Stimulated activated CD4-positive, alpha-beta T cell treated with anti-CD3 and anti-CD28 coated beads, Interleukin-1b, Interleukin-23, amount 100 ng/mL, for 48 hours (primary cell): ENCODE measurements around the gene CLEC11A.
"Not testable (repeated sequence)": the region's sequence is repeated elsewhere in the genome, so short reads cannot be mapped to it uniquely, and the experiment has no call there.

Source experiments
- DNase-seq: peaks from one replicate; pipeline ENCODE4 v3.0.0-alpha.2; 2020

CLEC11A gene

DNA sequence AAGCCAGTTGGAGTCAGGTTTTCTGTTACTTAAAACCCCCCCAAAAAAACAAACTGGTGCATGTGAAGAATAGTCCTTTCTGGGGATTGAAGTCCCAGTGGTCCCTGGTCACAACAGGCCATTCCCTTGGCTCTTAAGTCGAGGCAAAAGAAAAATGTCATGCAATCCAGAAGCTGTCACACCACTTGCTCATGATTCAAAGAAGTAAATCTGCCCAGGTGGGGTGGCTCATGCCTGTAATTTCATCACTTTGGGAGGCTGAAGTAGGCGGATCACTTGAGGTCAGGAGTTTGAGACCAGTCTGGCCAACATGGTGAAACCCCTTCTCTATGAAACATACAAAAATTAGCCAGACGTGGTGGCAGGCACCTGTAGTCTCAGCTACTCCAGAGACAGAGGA is 38.3 kb downstream of the CLEC11A start:
- DNase-seq, result not testable (repeated sequence)

DNA sequence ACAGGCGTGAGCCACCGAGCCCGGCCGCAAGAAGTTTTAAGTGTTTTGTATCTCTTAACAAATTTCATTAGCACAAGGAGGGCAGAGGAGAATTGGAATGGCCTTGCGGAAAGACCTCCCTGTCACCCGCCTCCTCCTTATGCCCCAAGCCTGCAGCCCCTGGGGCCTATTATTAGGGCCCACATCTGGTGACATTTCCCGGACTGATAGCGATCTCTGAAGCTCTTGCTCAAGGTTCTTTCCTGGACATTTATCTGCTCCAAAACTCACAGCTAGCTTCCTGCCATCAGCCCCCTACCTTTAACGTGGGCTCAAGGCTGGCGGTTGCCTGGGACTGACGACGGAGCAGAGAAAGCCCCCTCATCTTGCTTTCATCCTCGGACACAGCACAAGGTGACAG is 40.4 kb downstream of the CLEC11A start:
- DNase-seq, result not testable (repeated sequence)

DNA sequence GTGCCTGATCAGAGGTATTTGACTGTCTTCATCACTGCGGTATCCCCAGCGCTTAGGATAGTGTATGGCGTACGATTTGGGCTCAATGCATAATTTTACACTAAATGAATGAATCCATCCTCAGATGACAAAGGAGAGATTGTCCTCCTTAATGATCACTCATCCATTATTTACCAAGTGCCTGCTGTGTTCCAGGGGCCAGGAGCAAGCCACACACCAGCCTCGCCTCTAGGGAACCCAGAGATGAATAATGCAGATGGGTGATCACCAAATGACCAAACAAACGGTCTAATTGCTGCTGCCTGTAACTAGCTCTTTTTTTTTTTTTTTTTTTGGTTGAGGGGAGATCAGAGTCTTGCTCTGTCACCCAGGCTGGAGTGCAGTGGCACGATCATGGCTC is 41.2 kb downstream of the CLEC11A start:
- no peak for DNase-seq

DNA sequence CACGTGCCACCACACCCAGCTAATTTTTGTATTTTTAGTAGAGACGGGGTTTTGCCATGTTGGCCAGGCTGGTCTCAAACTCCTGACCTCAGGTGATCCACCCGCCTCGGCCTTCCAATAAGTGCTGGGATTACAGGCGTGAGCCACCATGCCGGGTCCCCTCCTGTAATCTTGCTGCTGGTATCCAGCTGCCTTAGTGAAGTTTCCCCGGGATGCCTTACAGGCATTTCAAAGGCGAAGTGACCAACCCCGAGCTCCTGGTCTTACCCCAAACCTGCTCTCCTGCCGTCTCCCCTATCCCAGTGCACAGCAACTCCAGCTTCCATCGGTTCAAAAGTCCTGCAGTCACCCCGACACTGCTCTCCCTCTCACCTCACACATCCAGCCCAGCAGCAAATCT is 43.6 kb downstream of the CLEC11A start:
- not testable (repeated sequence) for DNase-seq

DNA sequence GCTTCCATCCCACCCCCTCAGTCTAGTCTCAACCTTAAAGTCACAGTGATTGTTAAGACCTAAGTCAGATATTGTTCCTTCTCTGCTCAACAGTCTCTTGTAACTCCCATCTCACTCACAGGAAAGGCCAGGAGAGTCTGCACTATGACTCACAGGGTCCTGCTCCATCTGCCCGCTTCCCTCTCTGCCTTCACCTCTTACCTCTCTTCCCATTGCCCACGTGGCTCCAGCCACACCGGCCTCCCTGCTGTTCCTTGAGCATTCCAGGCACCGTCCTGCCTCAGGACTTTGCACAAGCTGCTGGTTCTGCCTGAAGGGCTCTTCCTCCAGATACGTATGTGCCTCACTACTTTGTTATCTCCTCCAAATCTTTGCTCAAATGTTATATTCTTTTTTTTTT is 44.1 kb downstream of the CLEC11A start:
- not testable (repeated sequence) for DNase-seq

DNA sequence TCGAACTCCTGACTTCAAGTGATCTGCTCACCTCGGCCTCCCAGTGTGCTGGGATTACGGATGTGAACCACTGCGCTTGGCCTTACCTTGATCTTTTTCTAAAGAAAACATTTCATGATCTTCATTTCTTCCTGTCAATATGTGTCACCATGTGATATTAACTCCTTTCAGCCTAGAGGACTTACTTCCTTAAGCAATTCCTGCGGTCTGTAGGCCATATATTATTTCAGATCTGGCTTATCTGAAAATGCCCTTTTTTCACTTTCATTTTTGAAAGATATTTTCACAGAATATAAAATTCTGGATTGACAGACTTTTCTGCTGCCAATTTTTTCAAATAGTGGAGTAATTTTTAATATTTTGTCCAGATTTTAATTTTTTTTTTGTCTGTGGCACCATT is 45.1 kb downstream of the CLEC11A start:
- DNase-seq, result no peak

DNA sequence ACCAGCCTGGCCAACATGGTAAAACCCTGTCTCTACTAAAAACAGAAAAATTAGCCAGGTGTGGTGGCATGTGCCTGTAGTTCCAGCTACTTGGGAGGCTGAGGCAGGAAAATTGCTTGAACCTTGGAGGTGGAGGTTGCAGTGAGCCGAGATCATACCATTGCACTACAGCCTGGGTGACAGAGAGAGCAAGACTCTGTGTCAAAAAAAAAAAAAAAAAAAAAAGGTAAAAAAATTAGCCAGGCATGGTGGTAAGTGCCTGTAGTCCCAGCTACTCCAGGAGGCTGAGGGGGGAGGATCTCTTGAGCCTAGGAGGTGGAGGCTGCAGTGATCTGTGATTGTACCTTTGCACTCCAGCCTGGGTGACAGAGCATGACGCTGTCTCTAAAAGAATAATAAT is 47.0 kb downstream of the CLEC11A start, which contains the start of gene GPR32:
Gene GPR32 (plus strand): TSS at position 301 of the 400 bp plus-strand sequence. CDS start 137 bp downstream, outside the sequence.
- DNase-seq, result not testable (repeated sequence)

DNA sequence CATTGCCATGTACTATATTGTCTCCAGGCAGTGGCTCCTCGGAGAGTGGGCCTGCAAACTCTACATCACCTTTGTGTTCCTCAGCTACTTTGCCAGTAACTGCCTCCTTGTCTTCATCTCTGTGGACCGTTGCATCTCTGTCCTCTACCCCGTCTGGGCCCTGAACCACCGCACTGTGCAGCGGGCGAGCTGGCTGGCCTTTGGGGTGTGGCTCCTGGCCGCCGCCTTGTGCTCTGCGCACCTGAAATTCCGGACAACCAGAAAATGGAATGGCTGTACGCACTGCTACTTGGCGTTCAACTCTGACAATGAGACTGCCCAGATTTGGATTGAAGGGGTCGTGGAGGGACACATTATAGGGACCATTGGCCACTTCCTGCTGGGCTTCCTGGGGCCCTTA is 47.7 kb downstream of the CLEC11A start:
- DNase-seq, result no peak

DNA sequence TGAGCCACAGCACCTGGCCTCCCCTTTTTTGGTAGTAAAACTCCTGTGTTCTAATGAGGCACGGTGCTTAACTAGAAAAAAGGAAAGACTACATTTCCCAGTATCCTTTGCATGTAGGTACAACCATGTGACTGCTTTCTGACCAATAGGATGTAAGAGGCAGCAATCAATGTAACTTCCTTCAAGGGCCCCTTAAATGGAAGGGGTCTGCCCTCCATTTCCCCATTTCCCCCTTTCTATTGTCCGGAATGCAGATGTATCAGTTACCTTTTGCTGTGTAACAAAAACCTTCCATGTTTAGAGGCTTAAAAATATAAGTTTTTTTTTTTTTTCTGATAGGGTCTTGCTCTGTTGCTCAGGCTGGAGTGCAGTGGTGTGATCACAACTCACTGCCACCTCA is 49.3 kb downstream of the CLEC11A start:
- DNase-seq, result no peak

DNA sequence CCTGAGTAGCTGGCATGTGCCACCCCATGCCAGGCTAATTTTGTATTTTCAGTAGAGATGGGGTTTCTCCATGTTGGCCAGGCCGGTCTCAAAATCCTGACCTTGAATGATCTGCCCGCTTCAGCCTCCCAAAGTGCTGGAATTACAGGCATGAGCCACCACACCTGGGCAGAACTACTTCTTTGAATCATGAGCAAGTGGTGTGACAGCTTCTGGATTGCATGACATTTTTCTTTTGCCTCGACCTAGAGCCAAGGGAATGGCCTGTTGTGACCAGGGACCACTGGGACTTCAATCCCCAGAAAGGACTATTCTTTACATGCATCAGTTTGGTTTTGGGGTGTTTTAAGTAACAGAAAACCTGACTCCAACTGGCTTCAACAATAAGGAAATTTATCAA is 49.7 kb downstream of the CLEC11A start:
- DNase-seq, result not testable (repeated sequence)

DNA sequence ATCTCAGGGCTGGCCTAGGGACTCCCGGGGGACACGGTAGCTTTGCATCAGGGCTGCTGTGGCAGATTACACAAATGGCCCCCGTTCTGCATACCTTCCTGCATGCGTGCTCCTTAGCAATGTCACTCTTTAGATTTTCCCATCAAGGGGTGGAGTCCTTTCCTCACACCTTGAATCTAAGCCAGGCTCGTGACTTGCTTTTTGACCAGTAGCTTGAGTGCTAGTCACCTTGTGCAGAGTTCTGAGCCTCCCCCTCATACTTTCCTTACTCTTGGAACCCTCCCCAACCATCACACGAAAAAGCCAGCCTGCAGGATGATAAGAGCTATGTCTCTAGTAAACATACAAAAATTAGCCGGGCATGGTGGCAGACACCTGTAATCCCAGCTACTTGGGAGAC is 50.3 kb downstream of the CLEC11A start:
- DNase-seq, result not testable (repeated sequence)
